Mesendoderm (in vitro differentiated cells): Measurements from ENCODE around the gene CENPU. TPM values are rescaled to one million over a fixed set of nuclear protein-coding genes. Genes with fewer than 3 reads are reported as not detected.
"Not testable (repeated sequence)": the region's sequence is repeated elsewhere in the genome, so short reads cannot be mapped to it uniquely, and the experiment has no call there.

Source experiments
- DNase-seq: peaks from one replicate; pipeline ENCODE4 v3.0.0; 2013
- H2AK5ac ChIP-seq: 2 replicates; pipeline ENCODE4 v1.6.1; 2013; ENCODE audit warnings: low read length, inconsistent platforms
- H2BK120ac ChIP-seq: 2 replicates; pipeline ENCODE4 v1.6.1; 2013; ENCODE audit warnings: low read depth, mild to moderate bottlenecking, low read length, moderate library complexity, mixed read lengths
- H2BK15ac ChIP-seq: replicated peaks from 2 replicates; pipeline ENCODE4 v1.6.1; 2013; ENCODE audit warnings: low read depth, mild to moderate bottlenecking, moderate library complexity
- H2BK5ac ChIP-seq: 2 replicates; pipeline ENCODE4 v1.6.1; 2013; ENCODE audit warnings: low read length, inconsistent platforms
- H3K18ac ChIP-seq: 2 replicates; pipeline ENCODE4 v1.6.1; 2013; ENCODE audit warnings: mild to moderate bottlenecking, low read length, mixed read lengths
- H3K23ac ChIP-seq: one replicate; pipeline ENCODE4 v1.6.1; 2013; ENCODE audit warnings: low read length
- H3K27ac ChIP-seq: 2 replicates; pipeline ENCODE4 v1.5.1; 2013; ENCODE audit warnings: low read depth, mild to moderate bottlenecking, inconsistent platforms, low read length, moderate library complexity
- H3K27me3 ChIP-seq: 2 replicates; pipeline ENCODE4 v1.6.1; 2013; ENCODE audit warnings: low read length, control low read depth, mild to moderate bottlenecking, inconsistent platforms; ENCODE audit not compliant: insufficient read depth, poor library complexity
- H3K36me3 ChIP-seq: 2 replicates; pipeline ENCODE4 v1.6.1; 2013; ENCODE audit warnings: low read length, inconsistent platforms; ENCODE audit not compliant: control insufficient read depth, insufficient read depth
- H3K4ac ChIP-seq: one replicate; pipeline ENCODE4 v1.6.1; 2013; ENCODE audit warnings: low read depth, mild to moderate bottlenecking, low read length, moderate library complexity
- H3K4me1 ChIP-seq: 2 replicates; pipeline ENCODE4 v1.6.1; 2013; ENCODE audit warnings: low read depth, low read length, inconsistent platforms; ENCODE audit not compliant: control insufficient read depth
- H3K4me2 ChIP-seq: 2 replicates; pipeline ENCODE4 v1.6.1; 2013; ENCODE audit warnings: low read length
- H3K4me3 ChIP-seq: 2 replicates; pipeline ENCODE4 v1.5.1; 2013; ENCODE audit warnings: mild to moderate bottlenecking, low read length
- H3K56ac ChIP-seq: one replicate; pipeline ENCODE4 v1.6.1; 2013; ENCODE audit warnings: low read length
- H3K79me1 ChIP-seq: 2 replicates; pipeline ENCODE4 v1.6.1; 2013; ENCODE audit warnings: low read length, inconsistent platforms
- H3K79me2 ChIP-seq: 2 replicates; pipeline ENCODE4 v1.6.1; 2013; ENCODE audit warnings: mild to moderate bottlenecking, low read length; ENCODE audit not compliant: control insufficient read depth, insufficient read depth
- H3K9ac ChIP-seq: 2 replicates; pipeline ENCODE4 v1.6.1; 2013; ENCODE audit warnings: low read length, inconsistent platforms
- H4K5ac ChIP-seq: one replicate; pipeline ENCODE4 v1.6.1; 2013; ENCODE audit warnings: low read length
- H4K8ac ChIP-seq: one replicate; pipeline ENCODE4 v1.6.1; 2013; ENCODE audit warnings: low read depth, mild to moderate bottlenecking, control low read depth, low read length, moderate library complexity
- WGBS: extraction: QIAGEN DNeasy Blood & Tissue Kit; methylation state at CpG from one replicate; pipeline ENCODE4 v1.1.7; 2013; ENCODE audit warnings: low lambda C conversion rate, missing lambda C conversion rate; ENCODE audit not compliant: insufficient coverage; ENCODE audit errors: extremely low coverage; 5-methylcytosine and 5-hydroxymethylcytosine counted together
- polyA plus RNA-seq, 2 experiments: library from polyadenylated mRNA; stranded (reverse); fragments of 200-250 nt; gene quantifications; one replicate each; pipeline ENCODE4 v1.2.3, GENCODE V29; 2013

The CENPU gene
- polyA plus RNA-seq (2013, experiment 1 of 2): 103 TPM
- polyA plus RNA-seq (2013, experiment 2 of 2): 103 TPM

GRCh38 chr4:184733654-184734524 lies at the start of gene CENPU:
TSS of gene CENPU (minus strand) at chr4:184734096. CDS start at chr4:184734062, 34 bp downstream.
- H3K79me1 ChIP-seq: peaks cover 8% of the 10 kb centered on the region
- H3K36me3 ChIP-seq: no peaks in the 10 kb centered on the region
- H3K4ac ChIP-seq: no peak within 1 kb of the TSS
- H2BK15ac ChIP-seq: no peak within 1 kb of the TSS
- peaks cover 32% of the 10 kb centered on the region for H3K79me2 ChIP-seq
- peak within 1 kb of the TSS; percentile 93 for H3K4me3 ChIP-seq
- H2AK5ac ChIP-seq: no peak within 1 kb of the TSS
- no peaks in the 10 kb centered on the region for H3K27me3 ChIP-seq
- peak within 1 kb of the TSS; percentile 38 for H3K27ac ChIP-seq
- DNase-seq: peak; percentile 100
- H3K18ac ChIP-seq: peak within 1 kb of the TSS; percentile 2
- H3K56ac ChIP-seq: peak within 1 kb of the TSS; percentile 97
- H3K4me2 ChIP-seq: peak within 1 kb of the TSS; percentile 97
- H3K23ac ChIP-seq: peak within 1 kb of the TSS; percentile 97
- no peak within 1 kb of the TSS for H2BK120ac ChIP-seq
- H3K4me1 ChIP-seq: no peaks in the 10 kb centered on the region
- H4K5ac ChIP-seq: no peak within 1 kb of the TSS
- no CpG with 5 or more reads among the region's 69 CpGs for WGBS
- no peak within 1 kb of the TSS for H2BK5ac ChIP-seq
- H3K9ac ChIP-seq: peak within 1 kb of the TSS; percentile 93
- H4K8ac ChIP-seq: no peak within 1 kb of the TSS

- Histone ChIP-seq H3K4me2 (no peak overlapping the region), H3K4me3 (no peak overlapping the region)
- WGBS: no CpG with 5 or more reads among the region's 17 CpGs
These were observed 49.0 kb upstream of the CENPU start for GRCh38 chr4:184782731-184783373.

GRCh38 chr4:184779160-184779559 lies 45.3 kb upstream of the CENPU start:
- not testable (repeated sequence) for H3K79me1 ChIP-seq, DNase-seq

More at GRCh38 chr4:184782731-184783373, 49.0 kb upstream of the CENPU start:
- Histone ChIP-seq H2BK5ac (no peak overlapping the region), H4K8ac (no peak overlapping the region), H3K4me1 (no peaks in the 10 kb centered on the region), H2BK15ac (no peak overlapping the region), H3K4ac (no peak overlapping the region), H2BK120ac (no peak overlapping the region), H3K79me2 (no peaks in the 10 kb centered on the region), H3K18ac (no peak overlapping the region), H3K27me3 (no peaks in the 10 kb centered on the region), H3K9ac (no peak overlapping the region), H3K36me3 (no peaks in the 10 kb centered on the region), H3K79me1 (no peaks in the 10 kb centered on the region), H3K56ac (no peak overlapping the region), H3K27ac (no peak overlapping the region), H2AK5ac (no peak overlapping the region), H3K23ac (no peak overlapping the region), H4K5ac (no peak overlapping the region)
- DNase-seq: no peak

GRCh38 chr4:184778325-184778724 lies 44.4 kb upstream of the CENPU start:
- no peak overlapping the region for H4K5ac ChIP-seq
- no peak overlapping the region for H3K56ac ChIP-seq
- no peak overlapping the region for H2AK5ac ChIP-seq
- H3K18ac ChIP-seq: no peak overlapping the region
- no peak overlapping the region for H3K9ac ChIP-seq
- no peak for DNase-seq
- H2BK15ac ChIP-seq: no peak overlapping the region
- H3K23ac ChIP-seq: no peak overlapping the region
- H4K8ac ChIP-seq: no peak overlapping the region
- no peak overlapping the region for H3K4ac ChIP-seq
- WGBS: no CpG with 5 or more reads among the region's 8 CpGs
- no peaks in the 10 kb centered on the region for H3K36me3 ChIP-seq
- no peaks in the 10 kb centered on the region for H3K79me2 ChIP-seq
- H3K27ac ChIP-seq: no peak overlapping the region
- H3K4me2 ChIP-seq: no peak overlapping the region
- no peaks in the 10 kb centered on the region for H3K79me1 ChIP-seq
- no peak overlapping the region for H2BK5ac ChIP-seq
- H3K4me3 ChIP-seq: no peak overlapping the region
- H2BK120ac ChIP-seq: no peak overlapping the region
- no peaks in the 10 kb centered on the region for H3K4me1 ChIP-seq
- H3K27me3 ChIP-seq: no peaks in the 10 kb centered on the region

More at GRCh38 chr4:184779160-184779559, 45.3 kb upstream of the CENPU start:
- not testable (repeated sequence) for H2AK5ac ChIP-seq, H3K18ac ChIP-seq, H3K4me1 ChIP-seq, H3K56ac ChIP-seq, H3K9ac ChIP-seq, H4K5ac ChIP-seq, H3K36me3 ChIP-seq, H3K27ac ChIP-seq, H2BK15ac ChIP-seq, H2BK120ac ChIP-seq, H3K4me2 ChIP-seq, H2BK5ac ChIP-seq, H4K8ac ChIP-seq, H3K4me3 ChIP-seq, H3K4ac ChIP-seq, H3K27me3 ChIP-seq, H3K23ac ChIP-seq, H3K79me2 ChIP-seq
- WGBS: no CpG with 5 or more reads among the region's 4 CpGs

- H4K8ac ChIP-seq: no peak overlapping the region
- no peaks in the 10 kb centered on the region for H3K4me1 ChIP-seq
- no peak overlapping the region for H3K18ac ChIP-seq
- no peak overlapping the region for H4K5ac ChIP-seq
- H3K4me3 ChIP-seq: no peak overlapping the region
- no peak overlapping the region for H3K23ac ChIP-seq
- no peak overlapping the region for H3K4ac ChIP-seq
- no peak for DNase-seq
- no peaks in the 10 kb centered on the region for H3K79me1 ChIP-seq
- H2AK5ac ChIP-seq: no peak overlapping the region
- no peaks in the 10 kb centered on the region for H3K36me3 ChIP-seq
- WGBS: no CpG with 5 or more reads among the region's 5 CpGs
- no peak overlapping the region for H2BK5ac ChIP-seq
- H3K79me2 ChIP-seq: no peaks in the 10 kb centered on the region
- no peak overlapping the region for H2BK15ac ChIP-seq
- H3K4me2 ChIP-seq: no peak overlapping the region
- no peak overlapping the region for H3K27ac ChIP-seq
- H3K9ac ChIP-seq: no peak overlapping the region
- no peak overlapping the region for H2BK120ac ChIP-seq
- no peaks in the 10 kb centered on the region for H3K27me3 ChIP-seq
- H3K56ac ChIP-seq: no peak overlapping the region
These were observed 42.9 kb upstream of the CENPU start for GRCh38 chr4:184776821-184777220.
